Fibroblast of mammary gland (primary cell): ENCODE measurements around the gene TELO2.

Experiments
- DNase-seq: peaks from one replicate; pipeline ENCODE4 v3.0.0-alpha.2; 2010; ENCODE audit warnings: low read depth
- H3K4me3 ChIP-seq: 2 replicates; pipeline ENCODE4 v1.5.1; 2011; ENCODE audit warnings: low read depth, mild to moderate bottlenecking, low read length, moderate library complexity; ENCODE audit not compliant: control insufficient read depth
- TF ChIP-seq, protein P1 (sequence below): conservative IDR thresholded peaks from 2 replicates; pipeline ENCODE4 v1.5.1; 2011; ENCODE audit warnings: low read depth, low read length, inconsistent platforms; ENCODE audit not compliant: control insufficient read depth, insufficient read depth

The TELO2 gene

GRCh38 chr16:1502092-1503004 lies 9.2 kb downstream of the TELO2 start:
- H3K4me3 ChIP-seq = no peak overlapping the region
- DNase-seq = no peak
- TF ChIP-seq, protein P1, sequence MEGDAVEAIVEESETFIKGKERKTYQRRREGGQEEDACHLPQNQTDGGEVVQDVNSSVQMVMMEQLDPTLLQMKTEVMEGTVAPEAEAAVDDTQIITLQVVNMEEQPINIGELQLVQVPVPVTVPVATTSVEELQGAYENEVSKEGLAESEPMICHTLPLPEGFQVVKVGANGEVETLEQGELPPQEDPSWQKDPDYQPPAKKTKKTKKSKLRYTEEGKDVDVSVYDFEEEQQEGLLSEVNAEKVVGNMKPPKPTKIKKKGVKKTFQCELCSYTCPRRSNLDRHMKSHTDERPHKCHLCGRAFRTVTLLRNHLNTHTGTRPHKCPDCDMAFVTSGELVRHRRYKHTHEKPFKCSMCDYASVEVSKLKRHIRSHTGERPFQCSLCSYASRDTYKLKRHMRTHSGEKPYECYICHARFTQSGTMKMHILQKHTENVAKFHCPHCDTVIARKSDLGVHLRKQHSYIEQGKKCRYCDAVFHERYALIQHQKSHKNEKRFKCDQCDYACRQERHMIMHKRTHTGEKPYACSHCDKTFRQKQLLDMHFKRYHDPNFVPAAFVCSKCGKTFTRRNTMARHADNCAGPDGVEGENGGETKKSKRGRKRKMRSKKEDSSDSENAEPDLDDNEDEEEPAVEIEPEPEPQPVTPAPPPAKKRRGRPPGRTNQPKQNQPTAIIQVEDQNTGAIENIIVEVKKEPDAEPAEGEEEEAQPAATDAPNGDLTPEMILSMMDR = no peak

DNA sequence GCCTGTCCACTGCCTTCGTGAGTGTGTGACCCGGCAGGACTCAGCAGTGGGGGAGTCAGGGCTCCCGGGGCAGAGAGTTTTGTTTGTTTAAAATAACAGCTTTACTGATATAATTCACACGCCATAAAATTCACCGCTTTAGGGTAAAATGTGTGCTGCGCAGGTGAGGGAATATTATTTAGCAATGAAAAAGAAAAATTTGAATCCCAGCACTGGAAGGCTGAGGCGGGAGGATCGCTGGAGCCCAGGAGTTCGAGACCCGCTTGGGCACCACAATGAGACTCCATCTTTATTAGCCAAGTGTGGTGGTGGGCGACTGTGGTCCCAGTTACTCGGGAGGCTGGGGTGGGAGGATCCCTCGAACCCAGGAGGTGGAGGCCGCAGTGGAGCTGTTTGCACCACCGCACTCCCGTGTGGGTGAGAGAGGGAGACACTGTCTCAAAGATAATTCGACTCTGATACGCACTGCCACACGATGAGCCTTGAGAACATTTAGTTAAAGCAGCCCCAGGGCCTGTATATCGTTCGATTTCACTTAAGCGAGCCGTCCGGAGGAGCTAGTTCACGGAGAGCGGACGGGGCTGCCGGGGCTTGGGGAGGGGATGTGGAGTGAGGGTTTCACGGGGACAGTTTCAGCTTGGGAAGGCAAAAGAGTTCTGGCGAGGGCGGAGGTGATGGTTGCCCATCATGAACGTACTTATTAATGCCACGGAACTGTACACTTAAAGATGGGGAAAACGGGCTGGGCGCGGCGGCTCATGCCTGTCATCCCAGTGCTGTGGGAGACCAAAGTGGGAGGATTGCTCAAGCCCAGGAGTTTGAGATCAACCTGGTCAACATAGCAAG lies 10.2 kb downstream of the TELO2 start:
- no peak for DNase-seq
- no peak overlapping the region for H3K4me3 ChIP-seq
- TF ChIP-seq, protein P1 = no peak

DNA sequence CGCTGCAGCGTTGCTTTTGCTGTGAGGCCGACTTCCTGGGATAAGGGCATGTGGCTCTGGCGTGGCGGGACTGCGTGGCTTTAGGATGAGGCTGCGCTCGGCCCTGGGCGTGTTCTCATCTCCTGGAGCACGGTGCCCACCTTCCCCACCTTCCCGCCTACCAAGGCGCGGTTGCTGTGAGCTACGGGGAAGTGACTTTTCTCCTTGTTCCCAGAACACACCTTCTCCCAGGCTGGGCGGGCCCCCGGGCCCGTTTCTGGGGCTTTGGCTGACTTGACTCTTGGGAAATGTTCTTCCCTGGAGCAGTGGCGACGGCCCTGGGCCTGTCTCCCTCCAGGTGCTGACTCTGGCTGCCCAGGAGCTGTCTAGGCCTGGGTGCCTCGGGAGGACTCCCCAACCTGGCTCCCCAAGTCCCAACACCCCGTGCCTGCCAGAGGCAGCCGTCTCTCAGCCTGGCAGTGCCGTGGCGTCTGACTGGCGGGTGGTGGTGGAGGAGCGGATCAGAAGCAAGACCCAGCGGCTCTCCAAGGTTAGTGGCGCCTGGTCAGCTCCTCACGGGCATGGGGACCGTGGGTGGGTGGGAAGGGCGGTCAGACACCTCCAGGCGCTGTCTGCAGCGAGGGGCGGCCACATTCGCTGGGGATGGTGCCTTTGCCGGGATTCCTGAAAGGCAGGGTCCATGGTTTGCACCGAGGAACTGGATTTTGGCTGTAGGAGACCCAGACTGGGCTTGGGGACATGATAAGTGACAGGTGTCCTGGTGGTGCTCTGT lies 12.1 kb downstream of the TELO2 start:
- H3K4me3 ChIP-seq = no peak overlapping the region
- no peak for DNase-seq
- TF ChIP-seq, protein P1 = no peak

DNA sequence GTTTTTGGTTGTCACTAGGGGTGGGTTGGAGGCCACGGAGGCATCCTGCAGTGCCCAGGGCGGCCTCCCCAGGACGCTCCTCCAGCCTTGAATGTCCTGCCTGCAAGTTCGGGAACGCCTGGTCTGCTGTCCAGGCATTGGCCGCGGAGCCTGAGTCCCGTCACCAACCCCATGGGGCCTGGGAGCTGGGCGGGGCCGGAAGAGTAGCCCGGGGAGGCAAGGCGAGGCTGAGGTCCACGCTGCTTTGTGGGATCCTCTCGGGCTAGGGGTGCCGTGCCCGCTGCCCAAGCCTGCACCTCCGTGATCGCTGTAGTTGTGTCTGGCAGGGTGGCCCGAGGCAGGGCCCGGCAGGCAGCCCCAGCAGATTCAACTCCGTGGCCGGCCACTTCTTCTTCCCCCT lies 12.8 kb downstream of the TELO2 start:
- no peak for DNase-seq
- TF ChIP-seq, protein P1 = no peak
- H3K4me3 ChIP-seq = no peak overlapping the region

DNA sequence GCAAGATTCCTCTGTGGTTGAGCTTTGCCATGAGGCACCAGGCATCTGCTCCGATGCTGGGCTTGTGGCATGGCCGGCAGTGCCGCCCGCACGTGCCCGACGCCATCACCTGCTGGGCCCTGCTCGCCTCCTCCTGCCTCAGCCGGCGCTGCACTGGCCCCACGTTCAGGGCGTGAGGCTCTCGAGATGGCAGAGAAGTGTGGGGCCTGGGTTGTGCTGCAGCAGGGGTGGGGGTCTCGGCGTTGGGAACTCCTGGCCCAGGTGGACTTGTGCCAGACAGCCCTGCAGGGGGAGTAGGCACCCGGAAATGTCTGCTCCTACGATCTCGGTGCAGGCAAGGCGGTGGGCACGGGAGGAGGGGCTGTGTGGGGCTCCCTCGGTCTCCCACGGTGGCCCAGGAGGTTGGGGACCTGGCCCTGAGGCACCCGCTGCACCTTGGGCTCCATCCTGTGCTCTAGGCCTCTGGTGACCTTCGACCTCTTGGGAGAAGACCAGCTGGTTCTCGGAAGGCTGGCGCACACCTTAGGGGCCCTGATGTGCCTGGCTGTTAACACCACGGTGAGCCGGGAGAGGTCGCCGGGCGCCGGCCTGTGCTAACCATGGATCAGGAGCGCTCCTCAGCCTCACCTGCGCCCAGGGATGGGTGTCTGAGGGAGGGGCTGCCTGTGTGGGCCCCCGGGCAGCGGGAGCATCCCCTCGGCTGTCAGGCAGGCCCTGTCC lies 13.5 kb downstream of the TELO2 start:
- no peak for DNase-seq
- TF ChIP-seq, protein P1 = no peak
- H3K4me3 ChIP-seq = no peak overlapping the region

- TF ChIP-seq, protein P1 = no peak
- DNase-seq = no peak
- H3K4me3 ChIP-seq = no peak overlapping the region
Observed at GRCh38 chr16:1508494-1509187, 15.5 kb downstream of the TELO2 start.
